HCT116 (cell line): ENCODE measurements around the gene HSPBAP1. TPM values are rescaled to one million over a fixed set of nuclear protein-coding genes. Genes with fewer than 3 reads are reported as not detected.

ENCODE experiments used
- ATAC-seq: fragments of 200-7000 bp; cut with Tn5 transposase; 2 replicates; pipeline ENCODE4 v1.9.1; 2020; ENCODE audit warnings: mild to moderate bottlenecking, moderate library complexity
- BruUV-seq: library from RNA; stranded (reverse); fragments of 400-500 nt; replicated peaks from 2 replicates; lab custom pipeline; 2021; lab: Mats Ljungman, UMichigan
- CTCF ChIA-PET: fragments of 300-600 bp; sonication (Branson Sonifier 250); formaldehyde crosslinking; loops from one replicate; lab custom pipeline; 2021; ENCODE audit warnings: antibody characterized with exemption; lab: Charles Lee
- POLR2A ChIA-PET: fragments of 300-600, 350-600 bp; sonication (Branson Sonifier 250); formaldehyde crosslinking; loops from one replicate; lab custom pipeline; 2021; ENCODE audit warnings: antibody characterized with exemption; lab: Charles Lee
- RAD21 ChIA-PET, 2 experiments: fragments of 300-600 bp; sonication (Branson Sonifier 250); formaldehyde crosslinking; loops; one replicate each; lab custom pipeline; 2023; ENCODE audit warnings: low total read pairs in 2 of 2; ENCODE audit not compliant: uncharacterized antibody in 2 of 2, unreplicated experiment in 2 of 2, low non-redundant PET in 1 of 2; lab: Charles Lee
- DNase-seq: peaks from one replicate; pipeline ENCODE4 v3.0.0-alpha.2; 2010; ENCODE audit warnings: low read depth, low spot score
- H2AFZ ChIP-seq: fragments of 200-600 bp; shearing (Covaris generic), sonication (generic); 2 replicates; pipeline ENCODE4 v1.6.1; 2017; ENCODE audit warnings: low read depth, mixed run types, mixed read lengths, antibody characterized with exemption, low read length; ENCODE audit not compliant: poor library complexity, severe bottlenecking
- H3K27ac ChIP-seq: 2 replicates; pipeline ENCODE4 v1.5.1; 2012; ENCODE audit warnings: low read depth, low read length
- H3K27me3 ChIP-seq: fragments of 200-600 bp; sonication (generic); 2 replicates; pipeline ENCODE4 v1.6.1; 2016; ENCODE audit warnings: mixed run types, low read length, mixed read lengths; ENCODE audit not compliant: insufficient read depth
- H3K36me3 ChIP-seq, 2 experiments: fragments of 200-500 bp in 1 of 2; fragments of 200-600 bp in 1 of 2; sonication (Bioruptor generic) in 1 of 2; sonication (generic) in 1 of 2; 2 replicates each; pipeline versions ENCODE4 v1.5.1 to v1.6.1; 2014 to 2016; ENCODE audit warnings: low read length in 2 of 2, inconsistent platforms in 1 of 2, mixed read lengths in 1 of 2, mixed run types in 1 of 2; ENCODE audit not compliant: insufficient read depth in 2 of 2, control insufficient read depth in 1 of 2
- H3K4me1 ChIP-seq, 2 experiments: fragments of 200-600 bp in 1 of 2; sonication (generic) in 1 of 2; 2 replicates each; pipeline versions ENCODE4 v1.5.1 to v1.6.1; 2012 to 2017; ENCODE audit warnings: low read length in 2 of 2, inconsistent platforms in 1 of 2, mild to moderate bottlenecking in 1 of 2, mixed read lengths in 1 of 2, mixed run types in 1 of 2, moderate library complexity in 1 of 2; ENCODE audit not compliant: insufficient read depth in 2 of 2, control insufficient read depth in 1 of 2
- H3K4me2 ChIP-seq: fragments of 200-600 bp; sonication (generic); 2 replicates; pipeline ENCODE4 v1.6.1; 2017; ENCODE audit warnings: mixed run types, low read length, mixed read lengths
- H3K4me3 ChIP-seq, 2 experiments: fragments of 200-600 bp in 1 of 2; sonication (generic) in 1 of 2; replicated peaks in 1 of 2; 2 replicates each; pipeline ENCODE4 v1.5.1; 2011 to 2016; ENCODE audit warnings: low read length in 2 of 2, control low read depth in 1 of 2, low read depth in 1 of 2, mild to moderate bottlenecking in 1 of 2, mixed read lengths in 1 of 2, mixed run types in 1 of 2
- H3K79me2 ChIP-seq: fragments of 200-600 bp; sonication (generic); 2 replicates; pipeline ENCODE4 v1.6.1; 2017; ENCODE audit warnings: mild to moderate bottlenecking, mixed run types, low read length, moderate library complexity, mixed read lengths; ENCODE audit not compliant: insufficient read depth
- H3K9ac ChIP-seq: fragments of 200-600 bp; sonication (generic); 2 replicates; pipeline ENCODE4 v1.6.1; 2016; ENCODE audit warnings: low read length, mixed read lengths
- H3K9me2 ChIP-seq: fragments of 200-600 bp; sonication (generic), shearing (Covaris generic); 2 replicates; pipeline ENCODE4 v1.6.1; 2017; ENCODE audit warnings: mixed run types, mild to moderate bottlenecking, moderate library complexity; ENCODE audit not compliant: insufficient read depth
- H3K9me3 ChIP-seq, 2 experiments: fragments of 200-500 bp in 1 of 2; fragments of 200-600 bp in 1 of 2; sonication (Bioruptor generic) in 1 of 2; sonication (generic) in 1 of 2; 2 replicates each; pipeline ENCODE4 v1.6.1; 2014 to 2017; ENCODE audit warnings: low read length in 2 of 2, mixed read lengths in 2 of 2, inconsistent platforms in 1 of 2, low read depth in 1 of 2, mild to moderate bottlenecking in 1 of 2, mixed run types in 1 of 2, moderate library complexity in 1 of 2; ENCODE audit not compliant: control insufficient read depth in 1 of 2, insufficient read depth in 1 of 2
- H4K20me1 ChIP-seq: fragments of 200-600 bp; sonication (generic), shearing (Covaris generic); 2 replicates; pipeline ENCODE4 v1.6.1; 2017; ENCODE audit warnings: mixed run types, mild to moderate bottlenecking, moderate library complexity; ENCODE audit not compliant: insufficient read depth
- ATF3 ChIP-seq: IDR thresholded peaks from 2 replicates; pipeline ENCODE4 v1.6.1; 2012
- CBX3 ChIP-seq: IDR thresholded peaks from 2 replicates; pipeline ENCODE4 v1.6.1; 2012; ENCODE audit warnings: low read depth
- CEBPB ChIP-seq: IDR thresholded peaks from 2 replicates; pipeline ENCODE4 v1.6.1; 2012; ENCODE audit warnings: low read depth
- EGR1 ChIP-seq: IDR thresholded peaks from 2 replicates; pipeline ENCODE4 v1.6.1; 2012; ENCODE audit warnings: low read depth
- EZH2 ChIP-seq: fragments of 200-600 bp; sonication (generic); IDR thresholded peaks from 2 replicates; pipeline ENCODE4 v1.6.1; 2017; ENCODE audit warnings: antibody characterized with exemption, mixed run types
- JUND ChIP-seq: IDR thresholded peaks from 2 replicates; pipeline ENCODE4 v1.6.1; 2012
- MAX ChIP-seq: IDR thresholded peaks from 2 replicates; pipeline ENCODE4 v1.6.1; 2012
- POLR2A ChIP-seq: IDR thresholded peaks from 2 replicates; pipeline ENCODE4 v1.7.0; 2011; ENCODE audit warnings: borderline replicate concordance; ENCODE audit not compliant: insufficient read depth, insufficient read length; ENCODE audit errors: extremely low read depth
- POLR2AphosphoS5 ChIP-seq: IDR thresholded peaks from 2 replicates; pipeline ENCODE4 v1.6.1; 2011; ENCODE audit warnings: mild to moderate bottlenecking, low read depth, low read length, moderate library complexity
- RAD21 ChIP-seq: IDR thresholded peaks from 2 replicates; pipeline ENCODE4 v1.6.1; 2012; ENCODE audit warnings: low read depth, mild to moderate bottlenecking
- SIN3A ChIP-seq: IDR thresholded peaks from 2 replicates; pipeline ENCODE4 v1.6.1; 2012; ENCODE audit warnings: low read depth
- SP1 ChIP-seq: IDR thresholded peaks from 2 replicates; pipeline ENCODE4 v1.6.1; 2012; ENCODE audit warnings: low read depth
- SRF ChIP-seq: IDR thresholded peaks from 2 replicates; pipeline ENCODE4 v1.6.1; 2012; ENCODE audit warnings: low read depth
- YY1 ChIP-seq: IDR thresholded peaks from 2 replicates; pipeline ENCODE4 v1.6.1; 2011; ENCODE audit warnings: low read length, low read depth, moderate library complexity, mild to moderate bottlenecking; ENCODE audit not compliant: insufficient replicate concordance; ENCODE audit errors: extremely low read depth
- ZFX ChIP-seq: fragments of 450-650 bp; IDR thresholded peaks from 2 replicates; pipeline ENCODE4 v1.6.1; 2017
- ZNF274 ChIP-seq: fragments of 200-500 bp; sonication (Bioruptor generic); IDR thresholded peaks from 2 replicates; pipeline ENCODE4 v1.6.1; 2014; ENCODE audit warnings: mild to moderate bottlenecking, low read depth, low read length, inconsistent platforms
- intact Hi-C: fragments of 100-400 bp; cut with micrococcal nuclease; formaldehyde crosslinking; loops from 2 replicates; pipeline ENCODE4 v1.10.0; 2022
- total RNA-seq: library from RNA; stranded (reverse); gene quantifications from one replicate; pipeline ENCODE4 v1.2.1, GENCODE V29; 2021; ENCODE audit not compliant: unreplicated experiment
- TF ChIP-seq, protein P1 (sequence below), 3 experiments: fragments of 200-600 bp in 1 of 3; sonication (generic) in 1 of 3; IDR thresholded peaks in 2 of 3; conservative IDR thresholded peaks in 1 of 3; 2 replicates each; pipeline ENCODE4 v1.5.1; 2012 to 2017; ENCODE audit warnings: low read depth in 2 of 3, low read length in 2 of 3, antibody characterized with exemption in 1 of 3, borderline replicate concordance in 1 of 3, control low read depth in 1 of 3, mild to moderate bottlenecking in 1 of 3, mixed read lengths in 1 of 3, mixed run types in 1 of 3, moderate library complexity in 1 of 3; ENCODE audit not compliant: insufficient read depth in 1 of 3
- TF ChIP-seq, protein P2 (sequence below): IDR thresholded peaks from 2 replicates; pipeline ENCODE4 v1.6.1; 2011; ENCODE audit warnings: mild to moderate bottlenecking, low read length, moderate library complexity; ENCODE audit not compliant: insufficient replicate concordance; ENCODE audit errors: extremely low read depth

Gene HSPBAP1
- total RNA-seq, 1 experiment from 2014 or later: 6.6 TPM

- TF ChIP-seq EZH2 (no peak), YY1 (no peak), SRF (no peak), SIN3A (no peak), ZFX (no peak), ATF3 (no peak), MAX (no peak), CEBPB (no peak), POLR2A (no peak), ZNF274 (no peak), JUND (no peak), SP1 (no peak), CBX3 (no peak), EGR1 (no peak), POLR2AphosphoS5 (no peak), RAD21 (no peak)
- TF ChIP-seq, protein P1, sequence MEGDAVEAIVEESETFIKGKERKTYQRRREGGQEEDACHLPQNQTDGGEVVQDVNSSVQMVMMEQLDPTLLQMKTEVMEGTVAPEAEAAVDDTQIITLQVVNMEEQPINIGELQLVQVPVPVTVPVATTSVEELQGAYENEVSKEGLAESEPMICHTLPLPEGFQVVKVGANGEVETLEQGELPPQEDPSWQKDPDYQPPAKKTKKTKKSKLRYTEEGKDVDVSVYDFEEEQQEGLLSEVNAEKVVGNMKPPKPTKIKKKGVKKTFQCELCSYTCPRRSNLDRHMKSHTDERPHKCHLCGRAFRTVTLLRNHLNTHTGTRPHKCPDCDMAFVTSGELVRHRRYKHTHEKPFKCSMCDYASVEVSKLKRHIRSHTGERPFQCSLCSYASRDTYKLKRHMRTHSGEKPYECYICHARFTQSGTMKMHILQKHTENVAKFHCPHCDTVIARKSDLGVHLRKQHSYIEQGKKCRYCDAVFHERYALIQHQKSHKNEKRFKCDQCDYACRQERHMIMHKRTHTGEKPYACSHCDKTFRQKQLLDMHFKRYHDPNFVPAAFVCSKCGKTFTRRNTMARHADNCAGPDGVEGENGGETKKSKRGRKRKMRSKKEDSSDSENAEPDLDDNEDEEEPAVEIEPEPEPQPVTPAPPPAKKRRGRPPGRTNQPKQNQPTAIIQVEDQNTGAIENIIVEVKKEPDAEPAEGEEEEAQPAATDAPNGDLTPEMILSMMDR (IDR thresholded peaks at IDR 0.05 in 2 of 3, conservative IDR thresholded peaks at IDR 0.05 in 1 of 3; ENCODE audit: borderline replicate concordance in 1 of 3, insufficient read depth in 1 of 3, low read depth in 2 of 3, low read length in 2 of 3): no peak
- TF ChIP-seq, protein P2, sequence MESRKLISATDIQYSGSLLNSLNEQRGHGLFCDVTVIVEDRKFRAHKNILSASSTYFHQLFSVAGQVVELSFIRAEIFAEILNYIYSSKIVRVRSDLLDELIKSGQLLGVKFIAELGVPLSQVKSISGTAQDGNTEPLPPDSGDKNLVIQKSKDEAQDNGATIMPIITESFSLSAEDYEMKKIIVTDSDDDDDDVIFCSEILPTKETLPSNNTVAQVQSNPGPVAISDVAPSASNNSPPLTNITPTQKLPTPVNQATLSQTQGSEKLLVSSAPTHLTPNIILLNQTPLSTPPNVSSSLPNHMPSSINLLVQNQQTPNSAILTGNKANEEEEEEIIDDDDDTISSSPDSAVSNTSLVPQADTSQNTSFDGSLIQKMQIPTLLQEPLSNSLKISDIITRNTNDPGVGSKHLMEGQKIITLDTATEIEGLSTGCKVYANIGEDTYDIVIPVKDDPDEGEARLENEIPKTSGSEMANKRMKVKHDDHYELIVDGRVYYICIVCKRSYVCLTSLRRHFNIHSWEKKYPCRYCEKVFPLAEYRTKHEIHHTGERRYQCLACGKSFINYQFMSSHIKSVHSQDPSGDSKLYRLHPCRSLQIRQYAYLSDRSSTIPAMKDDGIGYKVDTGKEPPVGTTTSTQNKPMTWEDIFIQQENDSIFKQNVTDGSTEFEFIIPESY: no peak
- TF ChIP-seq, all 23 proteins: peak for 0
- peaks cover 11 to 16% of the 10 kb centered on the region in 2 experiments; a peak in 3 of 4 replicates for H3K4me1 ChIP-seq
These were observed 34.6 kb downstream of the HSPBAP1 start for GRCh38 chr3:122758877-122759560.

More at GRCh38 chr3:122758877-122759560, 34.6 kb downstream of the HSPBAP1 start:
- Histone ChIP-seq H3K4me3 (no peak overlapping the region), H3K27me3 (no peaks in the 10 kb centered on the region), H3K4me2 (no peak overlapping the region), H3K36me3 (no peaks in the 10 kb centered on the region), H4K20me1 (no peaks in the 10 kb centered on the region), H2AFZ (no peak overlapping the region), H3K9me2 (no peaks in the 10 kb centered on the region), H3K79me2 (no peaks in the 10 kb centered on the region), H3K9ac (no peak overlapping the region), H3K27ac (no peak overlapping the region), H3K9me3 (no peaks in the 10 kb centered on the region)
- ChIA-PET RAD21 (interaction anchor here in 1 of 2 experiments (0.6 kb wide), 1 partner anchor 268 kb away, joined by 3 read pairs; the partner anchor contains the start of gene SEMA5B), POLR2A (no interaction called here), CTCF (no interaction called here)
- no peak for DNase-seq
- intact Hi-C loops: no loop called here
- BruUV-seq: no TSS peak
- ATAC-seq: no peak
